GM21619 (cell line): Measurements from ENCODE around the gene CSHL1.
"Not testable (repeated sequence)": the region's sequence is repeated elsewhere in the genome, so short reads cannot be mapped to it uniquely, and the experiment has no call there.

Experiments
- ATAC-seq: cut with Tn5 transposase; IDR thresholded peaks from one replicate; pipeline ENCODE4 v1.9.1; 2021; ENCODE audit not compliant: unreplicated experiment

Gene CSHL1

DNA sequence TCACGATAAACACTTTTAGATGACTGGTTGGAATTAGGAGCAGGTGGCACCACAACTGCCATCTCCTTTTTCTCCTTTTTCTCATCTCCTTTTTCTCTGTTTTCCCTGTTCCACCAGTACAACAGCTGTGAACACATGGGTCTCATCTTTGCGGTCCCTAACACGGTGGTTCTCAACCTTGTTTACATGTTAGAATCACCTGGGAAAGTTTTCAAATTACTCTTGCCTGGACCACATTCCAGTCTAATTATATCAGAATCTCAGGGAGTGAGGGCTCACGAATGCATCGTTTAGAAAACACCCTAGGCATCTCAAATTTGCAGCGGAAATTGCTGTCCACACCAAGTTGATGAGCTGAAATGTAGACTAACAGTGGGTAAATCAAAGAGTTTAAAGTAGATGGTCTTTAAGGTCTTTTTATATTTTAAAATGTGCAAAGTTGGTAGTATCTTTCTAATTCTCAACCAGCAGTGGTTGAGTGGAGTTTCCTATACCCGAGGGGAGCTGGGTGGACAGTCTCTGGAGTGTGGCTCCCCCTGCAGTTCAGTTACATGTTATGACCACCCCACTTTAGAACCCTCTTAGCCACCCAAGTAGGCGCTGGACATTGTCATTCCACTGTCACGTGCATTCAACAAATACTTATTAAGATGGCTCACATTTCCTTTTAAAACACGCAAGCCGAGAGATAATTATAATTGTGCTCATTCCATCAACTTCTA, 18.6 kb downstream of the CSHL1 start:
- not testable (repeated sequence) for ATAC-seq

DNA sequence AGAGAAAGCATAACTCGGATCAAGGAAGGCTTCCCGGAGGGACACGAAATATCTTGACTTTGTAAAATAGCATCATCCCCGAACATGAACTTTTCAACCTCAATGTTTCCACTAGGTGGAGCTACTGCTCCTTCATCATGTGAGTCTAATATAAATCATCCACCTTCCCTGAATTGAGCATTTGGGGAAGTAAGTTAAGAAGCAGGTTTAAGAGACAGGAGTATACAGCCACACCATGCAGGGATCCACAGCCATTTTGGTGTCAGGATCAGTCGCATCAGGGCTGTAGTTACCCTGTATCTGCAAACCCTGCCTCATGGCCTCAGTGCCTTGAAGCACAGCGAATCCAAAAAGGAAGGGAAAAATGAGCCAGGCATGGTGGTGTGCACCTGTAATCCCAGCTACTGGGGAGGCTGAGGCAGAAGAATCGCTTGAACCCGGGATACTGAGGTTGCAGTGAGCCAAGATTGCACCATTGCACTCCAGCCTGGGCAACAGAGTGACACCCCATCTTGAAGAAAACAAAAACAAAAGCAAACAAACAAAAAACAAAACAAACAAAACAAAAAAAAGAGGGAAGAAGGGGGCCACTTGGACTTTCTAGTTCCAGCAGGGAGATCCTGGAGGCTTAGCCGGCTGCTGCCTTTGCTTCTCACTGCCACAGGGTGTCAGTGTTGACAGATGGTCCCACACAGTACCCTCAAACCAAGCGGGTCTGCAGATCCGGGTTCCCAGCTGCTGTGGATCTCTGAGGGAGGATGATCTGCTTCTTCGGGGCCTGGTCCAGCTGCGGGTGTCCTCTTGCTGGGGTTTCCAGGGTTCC, 21.8 kb downstream of the CSHL1 start:
- not testable (repeated sequence) for ATAC-seq

DNA sequence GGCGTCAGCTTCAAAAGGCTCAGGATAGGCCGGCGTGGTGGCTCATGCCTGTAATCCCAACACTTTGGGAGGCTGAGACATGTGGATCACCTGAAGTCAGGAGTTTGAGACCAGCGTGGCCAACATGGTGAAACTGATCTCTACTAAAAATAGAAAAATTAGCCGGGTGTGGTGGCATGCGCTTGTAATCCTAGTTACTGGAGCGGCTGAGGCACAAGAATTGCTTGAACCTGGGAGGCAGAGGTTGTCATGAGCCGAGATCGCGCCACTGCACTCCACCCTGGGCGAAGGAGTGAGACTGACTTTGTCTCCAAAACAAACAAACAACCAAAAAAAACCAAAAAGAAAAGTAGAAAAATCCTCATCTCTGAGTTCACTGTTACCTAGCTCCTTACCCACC, 25.9 kb downstream of the CSHL1 start:
- not testable (repeated sequence) for ATAC-seq

DNA sequence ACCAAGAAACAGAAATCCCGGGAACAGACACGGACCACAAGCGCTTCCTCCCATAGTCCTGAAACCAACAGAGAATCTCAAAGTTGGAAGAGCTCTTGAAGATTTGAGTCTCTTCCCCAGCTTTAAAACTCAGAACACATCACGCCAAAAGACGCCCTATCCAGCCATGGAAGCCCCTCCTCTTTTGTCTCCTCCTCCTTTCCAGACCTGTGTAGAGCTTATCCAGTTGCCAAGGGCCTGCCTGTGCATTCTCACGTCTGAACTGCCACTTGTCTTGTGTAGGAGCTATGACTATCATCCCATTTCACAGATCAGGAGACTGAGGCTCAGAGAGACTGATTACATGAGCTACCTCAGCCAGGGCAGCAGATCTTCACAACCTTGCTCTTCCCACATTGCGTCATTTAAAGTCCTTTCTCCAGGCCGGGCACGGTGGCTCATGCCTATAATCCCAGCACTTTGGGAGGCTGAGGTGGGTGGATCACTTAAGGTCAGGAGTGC, 28.4 kb downstream of the CSHL1 start:
- not testable (repeated sequence) for ATAC-seq

GRCh38 chr17:63881935-63882601, 29.0 kb downstream of the CSHL1 start, which contains the start of gene GH2:
Gene GH2 (minus strand): TSS chr17:63881944. CDS start chr17:63881801, 143 bp downstream.
- ATAC-seq, result no peak

DNA sequence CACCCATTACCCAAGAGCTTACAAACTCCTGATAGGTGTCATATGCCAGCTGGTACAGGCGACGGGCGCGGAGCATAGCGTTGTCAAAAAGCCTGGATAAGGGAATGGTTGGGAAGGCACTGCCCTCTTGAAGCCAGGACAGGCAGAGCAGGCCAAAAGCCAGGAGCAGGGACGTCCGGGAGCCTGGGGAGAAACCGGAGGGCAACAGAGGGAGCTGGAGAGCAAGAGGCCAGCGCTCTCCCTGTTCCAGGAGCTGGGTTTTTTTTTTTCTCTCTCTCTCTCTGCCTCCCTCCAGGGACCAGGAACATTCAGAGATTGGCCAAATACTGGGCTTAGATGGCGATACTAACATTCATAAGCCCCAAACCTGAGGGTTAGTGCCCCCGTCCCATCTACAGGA, 29.7 kb downstream of the CSHL1 start:
- ATAC-seq, result not testable (repeated sequence)

- ATAC-seq, result no peak
These were observed 30.4 kb downstream of the CSHL1 start for GRCh38 chr17:63880706-63881105.

- not testable (repeated sequence) for ATAC-seq
These were observed 32.6 kb downstream of the CSHL1 start for GRCh38 chr17:63878413-63878812.

DNA sequence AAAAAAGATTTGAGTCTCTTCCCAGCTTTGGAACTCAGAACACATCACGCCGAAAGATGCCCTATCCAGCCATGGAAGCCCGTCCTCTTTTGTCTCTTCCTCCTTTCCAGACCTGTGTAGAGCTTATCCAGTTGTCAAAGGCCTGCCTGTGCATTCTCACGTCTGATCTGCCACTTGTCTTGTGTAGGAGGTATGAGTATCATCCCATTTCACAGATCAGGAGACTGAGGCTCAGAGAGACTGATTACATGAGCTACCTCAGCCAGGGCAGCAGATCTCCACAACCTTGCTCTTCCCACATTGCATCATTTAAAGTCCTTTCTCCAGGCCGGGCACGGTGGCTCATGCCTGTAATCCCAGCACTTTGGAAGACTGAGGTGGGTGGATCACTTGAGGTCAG, 36.4 kb downstream of the CSHL1 start:
- ATAC-seq, result not testable (repeated sequence)

GRCh38 chr17:63874061-63874626, 36.9 kb downstream of the CSHL1 start:
- ATAC-seq, result not testable (repeated sequence)

DNA sequence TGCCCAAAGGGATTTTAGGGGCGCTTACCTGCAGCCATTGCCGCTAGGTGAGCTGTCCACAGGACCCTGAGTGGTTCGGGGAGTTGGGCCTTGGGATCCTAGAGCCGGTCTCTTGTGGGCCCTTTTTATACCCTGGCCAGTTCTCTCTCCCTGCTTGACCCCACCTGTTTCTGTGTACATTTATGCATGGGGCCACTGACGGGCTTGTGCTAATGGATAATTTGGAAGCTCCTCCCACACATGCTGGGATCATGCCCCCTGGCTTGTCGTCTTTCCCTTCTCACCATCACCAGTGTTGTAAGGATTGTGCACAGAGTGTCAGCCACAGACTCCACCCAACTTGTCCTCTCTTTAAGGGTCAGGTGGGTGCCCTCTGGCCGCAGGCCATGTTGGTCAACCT, 37.5 kb downstream of the CSHL1 start, which contains the start of gene CSH2:
CSH2 (minus strand) TSS at position 101 of the 400 bp plus-strand sequence; CDS start at position 38, 63 bp downstream.
- not testable (repeated sequence) for ATAC-seq

- not testable (repeated sequence) for ATAC-seq
These were observed 39.3 kb downstream of the CSHL1 start for GRCh38 chr17:63871646-63872365.

DNA sequence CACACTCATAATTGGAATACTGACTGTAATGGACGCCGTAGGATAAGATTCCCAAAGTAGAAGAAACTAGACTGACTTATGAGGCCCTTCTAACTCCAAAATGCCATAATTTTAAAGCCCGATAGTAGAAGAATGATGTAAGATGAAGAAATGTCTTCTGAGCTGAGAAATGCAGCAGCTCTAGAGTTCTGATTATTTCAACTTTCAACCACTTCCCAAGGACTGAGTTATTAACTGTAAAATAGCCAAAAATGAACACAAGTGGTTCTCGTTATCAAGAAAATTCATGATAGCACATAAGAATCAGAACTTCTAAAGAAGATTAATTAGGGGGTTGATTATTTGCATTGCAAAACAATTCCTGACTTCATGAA, 40.8 kb downstream of the CSHL1 start:
- not testable (repeated sequence) for ATAC-seq

DNA sequence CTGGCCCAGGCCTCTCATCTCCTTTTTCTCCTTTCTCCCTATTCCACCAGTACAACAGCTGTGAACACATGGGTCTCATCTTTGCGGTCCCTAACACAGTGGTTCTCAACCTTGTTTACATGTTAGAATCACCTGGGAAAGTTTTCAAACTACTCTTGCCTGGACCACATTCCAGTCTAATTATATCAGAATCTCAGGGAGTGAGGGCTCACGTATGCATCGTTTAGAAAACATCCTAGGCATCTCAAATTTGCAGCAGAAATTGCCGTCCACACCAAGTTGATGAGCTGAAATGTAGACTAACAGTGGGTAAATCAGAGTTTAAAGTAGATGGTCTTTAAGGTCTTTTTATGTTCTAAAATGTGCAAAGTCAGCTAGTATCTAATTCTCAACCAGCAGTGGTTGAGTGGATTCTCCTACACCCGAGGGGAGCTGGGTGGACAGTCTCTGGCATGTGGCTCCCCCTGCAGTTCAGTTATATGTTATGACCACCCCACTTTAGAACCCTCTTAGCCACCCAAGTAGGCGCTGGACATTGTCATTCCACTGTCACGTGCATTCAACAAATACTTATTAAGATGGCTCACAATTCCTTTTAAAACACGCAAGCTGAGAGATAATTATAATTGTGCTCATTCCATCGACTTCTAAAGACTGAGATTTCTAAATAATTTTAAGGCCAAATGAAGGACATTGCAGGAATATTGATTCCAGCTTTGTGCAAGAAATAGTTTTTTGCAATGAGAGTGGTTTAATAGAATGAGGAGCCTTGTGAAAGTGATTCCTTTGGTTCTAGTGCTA, 41.4 kb downstream of the CSHL1 start:
- not testable (repeated sequence) for ATAC-seq

- not testable (repeated sequence) for ATAC-seq
These were observed 44.4 kb downstream of the CSHL1 start for GRCh38 chr17:63866625-63867024.
